Measurements from ENCODE around the gene C12orf76. TPM values are rescaled to one million over a fixed set of nuclear protein-coding genes. Genes with fewer than 3 reads are reported as not detected.
A peak's percentile ranks its signal among the peaks of the same experiment; 100 is the strongest.

Gene C12orf76
- total and polyA plus RNA-seq, 2 of the 13 experiments (the other 11 are each of a cell fraction or from before 2014, with no cell fraction given): 15.8 to 38.4 TPM

- no peak for TF ChIP-seq MIER2 (CRISPR knock-in tag; IDR thresholded peaks at IDR 0.05)
- no peak for TF ChIP-seq ZNF484 (CRISPR knock-in tag; IDR thresholded peaks at IDR 0.05; ENCODE audit: borderline replicate concordance, low read depth)
- no peak for TF ChIP-seq ZFYVE20 (CRISPR knock-in tag; IDR thresholded peaks at IDR 0.05; ENCODE audit: borderline replicate concordance, low read depth)
- TF ChIP-seq ZNF761 (CRISPR knock-in tag; conservative IDR thresholded peaks at IDR 0.05): no peak
- TF ChIP-seq TSC22D2 (CRISPR knock-in tag; IDR thresholded peaks at IDR 0.05; ENCODE audit: borderline replicate concordance): no peak
- TF ChIP-seq ZNF253 (CRISPR knock-in tag; IDR thresholded peaks at IDR 0.05; ENCODE audit: borderline replicate concordance): no peak
- TF ChIP-seq RCOR2 (CRISPR knock-in tag; IDR thresholded peaks at IDR 0.05): peak; percentile 52; the same call in 1 of the 2 replicates
- peak; percentile 79; the same call in 1 of the 2 replicates for TF ChIP-seq ZSCAN31 (CRISPR knock-in tag; IDR thresholded peaks at IDR 0.05; ENCODE audit: low read depth)
- TF ChIP-seq ZNF160 (CRISPR knock-in tag; IDR thresholded peaks at IDR 0.05): no peak
- TF ChIP-seq ZBTB26 (CRISPR knock-in tag; IDR thresholded peaks at IDR 0.05; ENCODE audit: borderline replicate concordance): no peak; the same call in 1 of the 2 replicates
- TF ChIP-seq ZNF670 (CRISPR knock-in tag; IDR thresholded peaks at IDR 0.05; ENCODE audit: borderline replicate concordance): no peak
- no peak; the same call in 1 of the 2 replicates for TF ChIP-seq ZNF703 (CRISPR knock-in tag; IDR thresholded peaks at IDR 0.05; ENCODE audit: borderline replicate concordance)
- peak; percentile 96 for TF ChIP-seq FOXP1 (IDR thresholded peaks at IDR 0.05)
- peak; percentile 97 for TF ChIP-seq FOXP1 (CRISPR knock-in tag; IDR thresholded peaks at IDR 0.05)
- TF ChIP-seq SALL2 (CRISPR knock-in tag; IDR thresholded peaks at IDR 0.05): no peak
- TF ChIP-seq HDAC2 (CRISPR knock-in tag; IDR thresholded peaks at IDR 0.05): peak; percentile 76
- no peak for TF ChIP-seq SAFB2 (CRISPR knock-in tag; IDR thresholded peaks at IDR 0.05; ENCODE audit: borderline replicate concordance, low read depth)
- TF ChIP-seq ATF7 (IDR thresholded peaks at IDR 0.05): peak; percentile 67
- peak; percentile 34; the same call in 1 of the 2 replicates for TF ChIP-seq ATF7 (CRISPR knock-in tag; IDR thresholded peaks at IDR 0.05)
- TF ChIP-seq ZNF790 (CRISPR knock-in tag; IDR thresholded peaks at IDR 0.05; ENCODE audit: borderline replicate concordance): no peak
- TF ChIP-seq KDM3A (CRISPR knock-in tag; IDR thresholded peaks at IDR 0.05; ENCODE audit: low read depth): no peak
- peak; percentile 61; the same call in 1 of the 2 replicates for TF ChIP-seq MEIS2 (CRISPR knock-in tag; IDR thresholded peaks at IDR 0.05)
- no peak for TF ChIP-seq ZNF770 (CRISPR knock-in tag; IDR thresholded peaks at IDR 0.05)
- peak; percentile 90; the same call in 1 of the 2 replicates for TF ChIP-seq JUNB (CRISPR knock-in tag; IDR thresholded peaks at IDR 0.05; ENCODE audit: borderline replicate concordance)
- no peak for TF ChIP-seq CBFB (CRISPR knock-in tag; IDR thresholded peaks at IDR 0.05)
- no peak for TF ChIP-seq ZBTB7A (CRISPR knock-in tag; IDR thresholded peaks at IDR 0.05)
- TF ChIP-seq ZNF724P (CRISPR knock-in tag; IDR thresholded peaks at IDR 0.05; ENCODE audit: borderline replicate concordance): no peak
- TF ChIP-seq SIN3A (IDR thresholded peaks at IDR 0.05; ENCODE audit: borderline replicate concordance, low read depth, low read length): no peak
- TF ChIP-seq ZNF891 (CRISPR knock-in tag; IDR thresholded peaks at IDR 0.05): no peak
- TF ChIP-seq HNRNPLL (IDR thresholded peaks at IDR 0.05; ENCODE audit: low read depth, low read length, poor library complexity, severe bottlenecking): no peak
Measured at GRCh38 chr12:110039085-110039807, 9.1 kb downstream of the C12orf76 start (continued).

Data from HepG2 (cell line).